Measurements from ENCODE around the gene SNRPD2.

GRCh38 chr19:45638930-45639729 lies 52.6 kb downstream of the SNRPD2 start, which contains the start of gene EML2:
- TF ChIP-seq JUN (IDR thresholded peaks at IDR 0.05; ENCODE audit: low read depth, low read length) (no peak), MAX (IDR thresholded peaks at IDR 0.05) (peak; percentile 50; the same call in 1 of the 2 replicates), EP300 (IDR thresholded peaks at IDR 0.05; ENCODE audit: borderline replicate concordance in 1 of 2, low read depth in 2 of 2, low read length in 2 of 2) (no peak), CTCF (IDR thresholded peaks at IDR 0.05; ENCODE audit: control extremely low read depth in 1 of 3, insufficient read depth in 1 of 3, low read depth in 1 of 3, low read length in 3 of 3) (peak in 2 of 3 experiments; percentile 25 to 44; a peak in 3 of 4 replicates)

Measured in H1 (cell line).